Tibial artery (tissue), 4 donors: ENCODE measurements around the gene NEK4.

Experiments used
- DNase-seq, 2 donors: peaks; one replicate each; pipeline ENCODE4 v3.0.0-alpha.2; 2019
- H3K27ac ChIP-seq, 2 donors: fragments of 200-600 bp; sonication (generic) in 1 of 2; 1 replicate in 1 of 2; 2 replicates in 1 of 2; pipeline ENCODE4 v1.5.1; 2018 to 2019; ENCODE audit warnings: mild to moderate bottlenecking in 1 of 2
- H3K27me3 ChIP-seq, 2 donors: fragments of 200-600 bp; sonication (generic) in 1 of 2; one replicate each; pipeline versions ENCODE4 v1.5.1 to v1.6.0; 2016 to 2019
- H3K36me3 ChIP-seq, 3 donors: fragments of 200-600 bp; sonication (generic) in 2 of 3; one replicate each; pipeline ENCODE4 v1.5.1; 2016 to 2019; ENCODE audit warnings: mild to moderate bottlenecking in 2 of 3
- H3K4me1 ChIP-seq, 4 donors: fragments of 200-600 bp; sonication (generic) in 2 of 4; 1 replicate in 3 of 4; 2 replicates in 1 of 4; pipeline ENCODE4 v1.5.1; 2016 to 2019
- H3K4me3 ChIP-seq, 2 donors: fragments of 200-600 bp; sonication (generic) in 1 of 2; 1 replicate in 1 of 2; 2 replicates in 1 of 2; pipeline ENCODE4 v1.5.1; 2018 to 2019; ENCODE audit warnings: mild to moderate bottlenecking in 2 of 2
- H3K9me3 ChIP-seq, 3 donors: fragments of 200-600 bp; sonication (generic) in 1 of 3; one replicate each; pipeline ENCODE4 v1.5.1; 2016 to 2019
- intact Hi-C: fragments of 100-400 bp; cut with DNase I; formaldehyde crosslinking; loops from one replicate; pipeline ENCODE4 v1.15.0; 2023; ENCODE audit warnings: low total_unique reads
- TF ChIP-seq, protein P1 (sequence below), 2 experiments: fragments of 200-600 bp in 1 of 2; fragments of 450-650 bp in 1 of 2; IDR thresholded peaks; one replicate each; pipeline ENCODE4 v1.5.1; 2017 to 2019; ENCODE audit warnings: antibody characterized with exemption in 2 of 2, mild to moderate bottlenecking in 1 of 2, moderate library complexity in 1 of 2

NEK4 gene

DNA sequence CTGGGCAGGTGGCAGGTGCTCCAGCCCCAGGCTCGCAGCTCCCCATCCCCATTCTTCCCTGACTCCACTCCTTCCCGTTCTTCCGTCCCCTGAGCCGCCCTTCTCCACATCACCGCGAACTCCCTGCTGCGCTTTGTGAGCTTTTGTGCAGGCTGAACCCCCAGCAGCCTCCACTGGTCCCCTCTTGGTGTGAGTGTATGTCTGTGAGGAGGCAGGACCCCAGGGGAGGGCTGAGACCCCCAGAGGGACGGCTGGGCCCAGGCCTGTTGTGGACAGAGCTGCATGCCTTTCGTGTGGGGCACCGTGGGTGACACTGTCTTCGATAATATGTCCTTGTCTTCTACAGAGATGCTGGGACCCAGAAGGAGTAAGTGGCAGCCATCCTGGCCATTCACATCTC, 16.5 kb upstream of the NEK4 start:
- no peak for DNase-seq
- H3K4me1 ChIP-seq: peaks cover 0 to 13% (median 2%) of the 10 kb centered on the region in 4 donors
- TF ChIP-seq, protein P1, sequence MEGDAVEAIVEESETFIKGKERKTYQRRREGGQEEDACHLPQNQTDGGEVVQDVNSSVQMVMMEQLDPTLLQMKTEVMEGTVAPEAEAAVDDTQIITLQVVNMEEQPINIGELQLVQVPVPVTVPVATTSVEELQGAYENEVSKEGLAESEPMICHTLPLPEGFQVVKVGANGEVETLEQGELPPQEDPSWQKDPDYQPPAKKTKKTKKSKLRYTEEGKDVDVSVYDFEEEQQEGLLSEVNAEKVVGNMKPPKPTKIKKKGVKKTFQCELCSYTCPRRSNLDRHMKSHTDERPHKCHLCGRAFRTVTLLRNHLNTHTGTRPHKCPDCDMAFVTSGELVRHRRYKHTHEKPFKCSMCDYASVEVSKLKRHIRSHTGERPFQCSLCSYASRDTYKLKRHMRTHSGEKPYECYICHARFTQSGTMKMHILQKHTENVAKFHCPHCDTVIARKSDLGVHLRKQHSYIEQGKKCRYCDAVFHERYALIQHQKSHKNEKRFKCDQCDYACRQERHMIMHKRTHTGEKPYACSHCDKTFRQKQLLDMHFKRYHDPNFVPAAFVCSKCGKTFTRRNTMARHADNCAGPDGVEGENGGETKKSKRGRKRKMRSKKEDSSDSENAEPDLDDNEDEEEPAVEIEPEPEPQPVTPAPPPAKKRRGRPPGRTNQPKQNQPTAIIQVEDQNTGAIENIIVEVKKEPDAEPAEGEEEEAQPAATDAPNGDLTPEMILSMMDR (IDR thresholded peaks at IDR 0.05): no peak
- intact Hi-C loops: no loop called here
- peaks cover 0 to 6% of the 10 kb centered on the region in 2 donors for H3K27me3 ChIP-seq
- H3K9me3 ChIP-seq: no peaks in the 10 kb centered on the region
- no peak overlapping the region for H3K4me3 ChIP-seq
- peak overlapping the region; percentile 40 to 59 for H3K27ac ChIP-seq
- no peaks in the 10 kb centered on the region for H3K36me3 ChIP-seq

DNA sequence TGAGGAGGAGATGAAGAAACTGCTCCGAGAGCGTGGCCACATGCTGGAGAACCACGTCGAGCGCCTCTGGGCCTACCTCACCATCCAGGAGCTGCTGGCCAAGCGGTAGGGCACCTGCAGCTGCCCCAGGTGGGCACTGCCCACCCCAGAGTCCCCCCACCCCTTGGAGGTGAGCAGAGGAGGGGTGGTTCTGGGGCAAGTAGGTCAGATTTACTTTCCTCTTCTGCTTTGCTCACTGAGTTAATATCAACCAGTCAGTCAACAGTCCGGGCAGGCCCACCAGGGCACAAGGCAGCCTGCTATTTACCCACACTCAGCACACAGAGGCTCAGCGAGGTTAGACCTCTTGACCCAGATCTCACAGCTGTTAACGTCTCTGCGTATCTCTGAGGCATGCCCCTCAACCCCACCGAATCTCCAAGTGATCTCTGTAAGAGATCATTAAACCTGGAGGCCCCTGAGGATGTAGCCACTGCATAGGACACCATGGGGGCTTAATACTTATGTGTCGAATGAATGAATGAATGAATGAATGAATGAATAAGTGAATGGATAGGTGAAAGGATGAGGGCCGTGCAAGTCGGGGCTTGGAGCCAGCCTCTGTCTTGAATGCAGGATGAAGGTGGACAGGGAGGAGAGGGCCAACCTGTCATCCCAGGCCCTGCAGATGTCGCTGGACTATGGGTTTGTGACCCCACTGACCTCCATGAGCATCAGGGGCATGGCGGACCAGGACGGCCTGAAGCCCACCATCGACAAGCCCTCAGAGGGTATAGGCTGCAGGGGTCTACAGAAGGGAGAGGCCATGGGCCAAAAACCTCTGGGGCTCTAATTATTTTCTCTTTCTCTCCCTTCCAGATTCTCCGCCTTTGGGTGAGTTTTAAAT, 15.8 kb upstream of the NEK4 start:
- DNase-seq: peak in 1 of 2 donors; percentile 35
- TF ChIP-seq, protein P1 (IDR thresholded peaks at IDR 0.05): no peak
- intact Hi-C loops: no loop called here
- H3K9me3 ChIP-seq: no peaks in the 10 kb centered on the region
- no peaks in the 10 kb centered on the region for H3K36me3 ChIP-seq
- H3K27ac ChIP-seq: no peak overlapping the region
- no peak overlapping the region for H3K4me3 ChIP-seq
- peaks cover 0 to 11% of the 10 kb centered on the region in 2 donors for H3K27me3 ChIP-seq
- H3K4me1 ChIP-seq: peaks cover 0 to 13% (median 2%) of the 10 kb centered on the region in 4 donors

DNA sequence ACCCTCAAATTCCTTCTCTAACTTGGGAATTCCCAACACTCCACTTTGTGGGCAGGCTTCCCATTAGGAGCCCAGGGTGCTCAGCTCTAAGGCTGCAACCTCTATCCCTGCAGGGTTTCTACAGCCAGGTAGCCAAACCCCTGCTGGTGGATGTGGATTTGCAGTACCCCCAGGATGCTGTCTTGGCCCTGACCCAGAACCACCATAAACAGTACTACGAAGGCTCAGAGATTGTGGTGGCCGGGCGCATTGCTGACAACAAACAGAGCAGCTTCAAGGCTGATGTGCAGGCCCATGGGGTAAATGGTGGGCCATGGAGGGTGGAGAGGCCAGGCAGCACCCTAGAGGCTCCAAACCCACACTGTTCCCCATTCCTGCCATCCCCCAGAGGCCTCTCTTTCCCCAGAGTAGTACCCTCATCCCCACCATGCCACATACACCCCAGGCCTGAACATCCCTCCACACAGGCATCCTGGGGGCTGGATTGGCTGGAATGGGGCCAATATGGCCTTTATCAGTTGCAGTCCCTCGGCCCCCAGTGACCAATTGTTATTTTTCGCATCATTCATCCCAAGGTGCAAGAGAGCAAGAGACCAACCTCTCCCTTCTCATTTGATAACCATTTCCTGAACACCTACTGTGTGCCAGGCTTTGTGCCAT, 14.3 kb upstream of the NEK4 start:
- intact Hi-C loops: no loop called here
- DNase-seq: peak in 1 of 2 donors; percentile 27

DNA sequence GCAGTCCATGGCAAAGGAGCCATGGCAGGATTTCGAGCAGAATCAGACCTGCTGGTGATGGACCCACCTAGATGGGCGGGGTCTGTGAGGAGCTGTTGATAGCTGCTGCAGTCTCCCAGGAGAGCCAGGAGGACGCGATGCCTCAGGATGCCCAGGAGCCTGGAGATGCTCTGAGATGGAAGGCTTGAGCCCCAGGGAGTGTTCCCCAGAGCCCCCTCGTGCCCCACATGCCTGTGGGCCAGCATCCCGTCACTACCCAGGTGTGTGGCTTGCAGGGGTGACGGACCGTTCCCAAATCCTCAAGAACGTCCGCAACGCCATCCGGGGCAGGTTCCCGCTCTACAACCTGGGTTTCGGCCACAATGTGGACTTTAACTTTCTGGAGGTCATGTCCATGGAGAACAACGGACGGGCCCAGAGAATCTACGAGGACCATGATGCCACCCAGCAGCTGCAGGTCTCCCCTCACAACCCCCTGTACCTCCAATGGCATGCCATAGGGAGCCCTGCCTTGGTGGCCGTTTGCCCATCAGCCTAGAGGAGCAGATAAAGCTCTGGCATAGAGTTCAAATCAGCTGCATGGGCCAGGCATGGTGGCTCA, 13.4 kb upstream of the NEK4 start:
- Histone ChIP-seq H3K27ac (no peak overlapping the region), H3K36me3 (no peaks in the 10 kb centered on the region), H3K27me3 (peaks cover 0 to 14% of the 10 kb centered on the region in 2 donors), H3K9me3 (no peaks in the 10 kb centered on the region), H3K4me3 (no peak overlapping the region), H3K4me1 (peaks cover 0 to 13% (median 2%) of the 10 kb centered on the region in 4 donors)
- TF ChIP-seq, protein P1 (IDR thresholded peaks at IDR 0.05): no peak
- intact Hi-C loops: no loop called here
- DNase-seq: peak in 1 of 2 donors; percentile 62

More for the DNA sequence above, 14.3 kb upstream of the NEK4 start:
- Histone ChIP-seq H3K36me3 (no peaks in the 10 kb centered on the region), H3K4me3 (no peak overlapping the region), H3K27ac (no peak overlapping the region), H3K9me3 (no peaks in the 10 kb centered on the region), H3K27me3 (peaks cover 0 to 11% of the 10 kb centered on the region in 2 donors), H3K4me1 (peaks cover 0 to 13% (median 2%) of the 10 kb centered on the region in 4 donors)
- TF ChIP-seq, protein P1 (IDR thresholded peaks at IDR 0.05): no peak

DNA sequence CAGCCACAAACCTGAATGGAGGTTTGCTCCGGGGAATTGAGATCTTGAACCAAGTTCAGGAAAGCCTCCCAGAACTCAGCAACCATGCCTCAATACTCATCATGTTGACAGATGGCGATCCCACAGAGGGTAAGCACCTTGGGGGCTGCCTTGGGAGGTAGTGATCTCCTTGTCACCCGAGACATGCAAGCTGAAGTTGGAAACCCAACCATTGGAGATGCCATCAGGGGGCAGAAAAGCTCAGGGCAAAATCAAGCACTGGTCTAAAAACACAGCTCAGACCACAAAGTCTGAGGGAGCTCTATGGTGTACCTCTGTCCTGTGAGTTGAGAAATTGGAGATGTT, 12.4 kb upstream of the NEK4 start:
- Histone ChIP-seq H3K27me3 (peaks cover 0 to 14% of the 10 kb centered on the region in 2 donors), H3K4me3 (no peak overlapping the region), H3K4me1 (peaks cover 0 to 10% (median 1%) of the 10 kb centered on the region in 4 donors), H3K9me3 (no peaks in the 10 kb centered on the region), H3K27ac (no peak overlapping the region), H3K36me3 (no peaks in the 10 kb centered on the region)
- TF ChIP-seq, protein P1 (IDR thresholded peaks at IDR 0.05): peak in 1 of 2 experiments; percentile 19
- peak in 1 of 2 donors; percentile 41 for DNase-seq
- intact Hi-C loops: no loop called here
